CD4-positive, alpha-beta T cell (primary cell): ENCODE data around the gene BACH1. TPM values are rescaled to one million over a fixed set of nuclear protein-coding genes. Genes with fewer than 3 reads are reported as not detected.

Experiments used
- ATAC-seq: fragments of 200-7000 bp; cut with Tn5 transposase; one replicate; pipeline ENCODE4 v1.10.0; 2022; ENCODE audit warnings: mild to moderate bottlenecking; ENCODE audit not compliant: poor library complexity
- CTCF ChIA-PET: fragments of 350-600 bp; sonication (Branson Sonifier 250); formaldehyde crosslinking; loops from one replicate; lab custom pipeline; 2021; ENCODE audit warnings: antibody characterized with exemption, inconsistent platforms; lab: Charles Lee
- POLR2A ChIA-PET: fragments of 350-600 bp; sonication (Branson Sonifier 250); formaldehyde crosslinking; loops from one replicate; lab custom pipeline; 2021; ENCODE audit warnings: antibody characterized with exemption, inconsistent platforms; lab: Charles Lee
- DNase-seq, 14 experiments: peaks; one replicate each; pipeline ENCODE4 v3.0.0-alpha.2; 2013 to 2020; ENCODE audit warnings: mixed read lengths in 2 of 14
- H3K27ac ChIP-seq, 2 donors: one replicate each; pipeline versions ENCODE4 v1.5.1 to v1.7.0; 2013; ENCODE audit warnings: low read length in 2 of 2, low read depth in 1 of 2, mild to moderate bottlenecking in 1 of 2
- H3K27me3 ChIP-seq, 2 experiments: 1 replicate in 1 of 2; 2 replicates in 1 of 2; pipeline versions ENCODE4 v1.6.1 to v1.7.0; 2013; ENCODE audit warnings: low read length in 2 of 2, control low read depth in 1 of 2, mild to moderate bottlenecking in 1 of 2, moderate library complexity in 1 of 2; ENCODE audit not compliant: insufficient read depth in 2 of 2, control insufficient read depth in 1 of 2
- H3K36me3 ChIP-seq: one replicate; pipeline ENCODE4 v1.6.1; 2013; ENCODE audit warnings: low read length, control low read depth; ENCODE audit not compliant: insufficient read depth
- H3K4me1 ChIP-seq: one replicate; pipeline ENCODE4 v1.6.1; 2013; ENCODE audit warnings: low read length, control low read depth; ENCODE audit not compliant: insufficient read depth
- H3K4me3 ChIP-seq: one replicate; pipeline ENCODE4 v1.5.1; 2013; ENCODE audit warnings: mild to moderate bottlenecking, low read length, moderate library complexity
- H3K9me3 ChIP-seq, 2 experiments: 1 replicate in 1 of 2; 2 replicates in 1 of 2; pipeline versions ENCODE4 v1.6.1 to v1.7.0; 2013; ENCODE audit warnings: low read length in 2 of 2, mild to moderate bottlenecking in 2 of 2, control low read depth in 1 of 2, moderate library complexity in 1 of 2; ENCODE audit not compliant: control insufficient read depth in 1 of 2, insufficient read depth in 1 of 2
- H3K27ac Mint-ChIP-seq: one replicate; pipeline ENCODE4 v1.8.0; 2020; ENCODE audit warnings: mixed read lengths
- H3K27me3 Mint-ChIP-seq: one replicate; pipeline ENCODE4 v1.8.0; 2021; ENCODE audit warnings: mixed read lengths
- H3K36me3 Mint-ChIP-seq: one replicate; pipeline ENCODE4 v1.8.0; 2021; ENCODE audit warnings: low read depth, mixed read lengths
- H3K4me1 Mint-ChIP-seq: one replicate; pipeline ENCODE4 v1.8.0; 2021; ENCODE audit warnings: low read depth, mixed read lengths
- H3K4me3 Mint-ChIP-seq: one replicate; pipeline ENCODE4 v1.8.0; 2020; ENCODE audit warnings: mild to moderate bottlenecking, mixed read lengths
- H3K9me3 Mint-ChIP-seq: one replicate; pipeline ENCODE4 v1.8.0; 2020; ENCODE audit warnings: mixed read lengths
- CTCF ChIP-seq: fragments of 200-600 bp; IDR thresholded peaks from one replicate; pipeline ENCODE4 v1.8.0; 2022; ENCODE audit warnings: antibody characterized with exemption, mild to moderate bottlenecking
- intact Hi-C, 2 experiments: fragments of 100-400 bp; cut with DNase I in 1 of 2; cut with micrococcal nuclease in 1 of 2; formaldehyde crosslinking; loops; one replicate each; pipeline versions ENCODE4 v1.15.1 to v1.9.0; 2023 to 2025; cut with DNase I, micrococcal nuclease
- total RNA-seq, 174 experiments: library from RNA in 2 of 174; stranded (reverse) in 2 of 174; gene quantifications; one replicate each; pipeline ENCODE4 v1.2.3 and lab custom pipeline; 2021 to 2026

BACH1 gene
- total RNA-seq, 2 experiments from 2014 or later = 64.4 to 65.9 TPM

DNA sequence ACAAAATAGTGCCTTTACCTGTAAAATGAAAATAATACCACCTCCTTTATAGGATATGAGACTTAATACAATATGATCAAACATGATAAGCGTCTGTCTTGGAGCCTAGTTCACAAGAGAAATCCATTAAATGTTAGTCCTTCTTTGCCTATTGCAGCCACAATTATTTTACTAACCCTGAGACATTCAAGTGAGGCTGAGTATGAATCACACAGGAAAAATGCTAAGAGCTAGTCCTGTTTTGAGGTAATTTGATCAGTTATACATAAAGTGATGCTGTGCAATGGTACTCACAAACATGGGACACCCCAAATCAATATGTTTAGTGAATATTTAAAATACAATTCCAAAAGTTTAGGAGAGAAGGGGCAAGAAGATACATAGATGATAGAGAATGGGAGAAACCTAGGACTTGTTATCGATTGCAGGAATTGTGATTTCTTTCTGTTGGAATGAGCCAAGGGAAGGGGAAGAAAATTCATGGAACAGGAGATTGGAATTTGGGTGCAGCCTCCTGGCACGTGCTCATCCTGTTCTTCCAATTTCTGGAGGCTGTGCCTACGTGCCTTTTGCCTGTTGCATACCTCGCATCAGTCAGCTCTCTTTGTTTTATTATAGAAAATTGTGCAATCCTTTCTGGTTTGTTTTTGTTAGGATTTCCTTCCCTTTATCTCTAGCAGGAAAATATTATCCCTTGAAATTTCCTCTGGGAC lies 39.9 kb upstream of the BACH1 start:
- Histone ChIP-seq H3K4me3 (no peak overlapping the region), H3K9me3 (peaks cover 4 to 6% of the 10 kb centered on the region in 2 experiments), H3K27ac (no peak overlapping the region), H3K4me1 (no peaks in the 10 kb centered on the region), H3K36me3 (no peaks in the 10 kb centered on the region), H3K27me3 (no peaks in the 10 kb centered on the region)
- TF ChIP-seq CTCF = no peak
- intact Hi-C loops = no loop called here
- H3K36me3 Mint-ChIP-seq = no peaks in the 10 kb centered on the region
- DNase-seq = no peak
- no peak overlapping the region for H3K27ac Mint-ChIP-seq
- H3K27me3 Mint-ChIP-seq = no peaks in the 10 kb centered on the region
- H3K4me3 Mint-ChIP-seq = no peak overlapping the region
- CTCF ChIA-PET = no interaction called here
- POLR2A ChIA-PET = no interaction called here
- no peaks in the 10 kb centered on the region for H3K4me1 Mint-ChIP-seq
- peaks cover 13% of the 10 kb centered on the region for H3K9me3 Mint-ChIP-seq
- no peak for ATAC-seq

- DNase-seq = no peak
- Histone ChIP-seq H3K4me3 (no peak overlapping the region), H3K27me3 (no peaks in the 10 kb centered on the region), H3K4me1 (no peaks in the 10 kb centered on the region), H3K36me3 (no peaks in the 10 kb centered on the region), H3K27ac (no peak overlapping the region), H3K9me3 (peaks cover 0 to under 1% of the 10 kb centered on the region in 2 experiments)
- Mint-ChIP-seq H3K36me3 (no peaks in the 10 kb centered on the region), H3K4me1 (no peaks in the 10 kb centered on the region), H3K9me3 (peaks cover 6% of the 10 kb centered on the region), H3K4me3 (no peak overlapping the region), H3K27me3 (no peaks in the 10 kb centered on the region), H3K27ac (no peak overlapping the region)
- intact Hi-C loops = loop anchor here in 1 of 2 experiments (10.0 kb wide), 1 partner anchor 84 kb away; no protein-coding TSS in a partner anchor
- ChIA-PET CTCF (no interaction called here), POLR2A (no interaction called here)
- no peak for ATAC-seq
- no peak for TF ChIP-seq CTCF
Observed at GRCh38 chr21:29260461-29260860, 38.3 kb upstream of the BACH1 start.

GRCh38 chr21:29261555-29262540 lies 36.9 kb upstream of the BACH1 start:
- Mint-ChIP-seq H3K4me1 (no peaks in the 10 kb centered on the region), H3K9me3 (no peaks in the 10 kb centered on the region), H3K4me3 (no peak overlapping the region), H3K27me3 (no peaks in the 10 kb centered on the region), H3K27ac (no peak overlapping the region), H3K36me3 (no peaks in the 10 kb centered on the region)
- ChIA-PET CTCF (no interaction called here), POLR2A (no interaction called here)
- no peak for TF ChIP-seq CTCF
- DNase-seq (no peak), ATAC-seq (no peak)
- Histone ChIP-seq H3K9me3 (no peaks in the 10 kb centered on the region), H3K4me3 (no peak overlapping the region), H3K36me3 (no peaks in the 10 kb centered on the region), H3K27ac (no peak overlapping the region), H3K27me3 (no peaks in the 10 kb centered on the region), H3K4me1 (no peaks in the 10 kb centered on the region)
- intact Hi-C loops = loop anchor here in 1 of 2 experiments (10.0 kb wide), 1 partner anchor 83 kb away; no protein-coding TSS in a partner anchor
